Measurements from ENCODE around the gene LIPC.

GRCh38 chr15:58506783-58507668, 75.2 kb downstream of the LIPC start:
- TF ChIP-seq NR1H2 (CRISPR knock-in tag; IDR thresholded peaks at IDR 0.05): no peak
- no peak for TF ChIP-seq CTCF (IDR thresholded peaks at IDR 0.05)
- TF ChIP-seq USF1 (CRISPR knock-in tag; IDR thresholded peaks at IDR 0.05): no peak
- no peak for TF ChIP-seq IRF2 (CRISPR knock-in tag; IDR thresholded peaks at IDR 0.05; ENCODE audit: borderline replicate concordance, low read depth)
- no peak for TF ChIP-seq JUN (CRISPR knock-in tag; IDR thresholded peaks at IDR 0.05)
